Activated gamma-delta T cell treated with anti-CD3 and anti-CD28 coated beads, Interleukin-2, amount 50 U/mL, for 16 hours (primary cell): ENCODE results near the gene C11orf24.
"Not testable (repeated sequence)": the region's sequence is repeated elsewhere in the genome, so short reads cannot be mapped to it uniquely, and the experiment has no call there.

ENCODE experiments used
- DNase-seq: peaks from one replicate; pipeline ENCODE4 v3.0.0-alpha.2; 2020; ENCODE audit warnings: low read depth

The C11orf24 gene

GRCh38 chr11:68251765-68252164, 20.0 kb downstream of the C11orf24 start:
- DNase-seq: no peak

GRCh38 chr11:68244912-68245311, 26.9 kb downstream of the C11orf24 start:
- DNase-seq: not testable (repeated sequence)

GRCh38 chr11:68243847-68244246, 27.9 kb downstream of the C11orf24 start:
- DNase-seq: not testable (repeated sequence)

- DNase-seq: no peak
Measured at GRCh38 chr11:68242616-68243015, 29.2 kb downstream of the C11orf24 start.

- no peak for DNase-seq
Measured at GRCh38 chr11:68231621-68232020, 40.2 kb downstream of the C11orf24 start.

- no peak for DNase-seq
Measured at GRCh38 chr11:68229601-68230000, 42.2 kb downstream of the C11orf24 start.

GRCh38 chr11:68226421-68226820, 45.4 kb downstream of the C11orf24 start:
- DNase-seq: no peak

GRCh38 chr11:68224606-68225005, 47.2 kb downstream of the C11orf24 start:
- no peak for DNase-seq

GRCh38 chr11:68223275-68223674, 48.5 kb downstream of the C11orf24 start:
- DNase-seq: no peak

GRCh38 chr11:68221406-68221805, 50.4 kb downstream of the C11orf24 start:
- DNase-seq: no peak

GRCh38 chr11:68216171-68216938, 55.4 kb downstream of the C11orf24 start:
- DNase-seq: no peak

GRCh38 chr11:68215524-68216170, 56.1 kb downstream of the C11orf24 start:
- DNase-seq: no peak

GRCh38 chr11:68215087-68215445, 56.7 kb downstream of the C11orf24 start:
- no peak for DNase-seq

GRCh38 chr11:68214173-68215086, 57.3 kb downstream of the C11orf24 start:
- DNase-seq: no peak

GRCh38 chr11:68213555-68214172, 58.1 kb downstream of the C11orf24 start:
- peak; percentile 63 for DNase-seq

GRCh38 chr11:68213135-68213515, 58.6 kb downstream of the C11orf24 start, which contains the start of gene KMT5B:
TSS of gene KMT5B (minus strand) at chr11:68213296. CDS start at chr11:68190076, 23,220 bp downstream.
- no peak for DNase-seq

GRCh38 chr11:68212421-68213134, 59.2 kb downstream of the C11orf24 start:
- DNase-seq: peak; percentile 53

GRCh38 chr11:68211546-68211945, 60.2 kb downstream of the C11orf24 start:
- no peak for DNase-seq
